Measurements from ENCODE around the gene PIGZ.

GRCh38 chr3:197003461-197004385 is 35.1 kb upstream of the PIGZ start:
- TF ChIP-seq EZH2 (IDR thresholded peaks at IDR 0.05; ENCODE audit: insufficient read depth, poor library complexity, severe bottlenecking) (no peak), EZH2phosphoT487 (IDR thresholded peaks at IDR 0.05; ENCODE audit: insufficient read depth, low read depth) (no peak)

Measured in GM23248 (cell line).